ENCODE data around the gene SLC30A1. TPM values are rescaled to one million over a fixed set of nuclear protein-coding genes. Genes with fewer than 3 reads are reported as not detected.
"Not testable (repeated sequence)": the region's sequence is repeated elsewhere in the genome, so short reads cannot be mapped to it uniquely, and the experiment has no call there.

Gene SLC30A1, protein sequence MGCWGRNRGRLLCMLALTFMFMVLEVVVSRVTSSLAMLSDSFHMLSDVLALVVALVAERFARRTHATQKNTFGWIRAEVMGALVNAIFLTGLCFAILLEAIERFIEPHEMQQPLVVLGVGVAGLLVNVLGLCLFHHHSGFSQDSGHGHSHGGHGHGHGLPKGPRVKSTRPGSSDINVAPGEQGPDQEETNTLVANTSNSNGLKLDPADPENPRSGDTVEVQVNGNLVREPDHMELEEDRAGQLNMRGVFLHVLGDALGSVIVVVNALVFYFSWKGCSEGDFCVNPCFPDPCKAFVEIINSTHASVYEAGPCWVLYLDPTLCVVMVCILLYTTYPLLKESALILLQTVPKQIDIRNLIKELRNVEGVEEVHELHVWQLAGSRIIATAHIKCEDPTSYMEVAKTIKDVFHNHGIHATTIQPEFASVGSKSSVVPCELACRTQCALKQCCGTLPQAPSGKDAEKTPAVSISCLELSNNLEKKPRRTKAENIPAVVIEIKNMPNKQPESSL
- 1 to 10 TPM; 1.5 to 5.2 (median 3.0) TPM for total RNA-seq
- 1 to 10 TPM in 1 of 3 donors, under 1 TPM in 2; 0.35 to 1.8 (median 0.63) TPM for polyA plus RNA-seq
- long read RNA-seq, donor 1, full-length matches to known transcripts: 3 of 4 reads
- long read RNA-seq, donor 1, partial matches to known transcripts: 0 of 4 reads
- long read RNA-seq, donor 1, other reads (novel, unspliced or antisense): 1 of 4 reads
- long read RNA-seq, donor 2, full-length matches to known transcripts: 6 of 6 reads
- long read RNA-seq, donor 2, partial matches to known transcripts: 0 of 6 reads
- long read RNA-seq, donor 2, other reads (novel, unspliced or antisense): 0 of 6 reads

DNA sequence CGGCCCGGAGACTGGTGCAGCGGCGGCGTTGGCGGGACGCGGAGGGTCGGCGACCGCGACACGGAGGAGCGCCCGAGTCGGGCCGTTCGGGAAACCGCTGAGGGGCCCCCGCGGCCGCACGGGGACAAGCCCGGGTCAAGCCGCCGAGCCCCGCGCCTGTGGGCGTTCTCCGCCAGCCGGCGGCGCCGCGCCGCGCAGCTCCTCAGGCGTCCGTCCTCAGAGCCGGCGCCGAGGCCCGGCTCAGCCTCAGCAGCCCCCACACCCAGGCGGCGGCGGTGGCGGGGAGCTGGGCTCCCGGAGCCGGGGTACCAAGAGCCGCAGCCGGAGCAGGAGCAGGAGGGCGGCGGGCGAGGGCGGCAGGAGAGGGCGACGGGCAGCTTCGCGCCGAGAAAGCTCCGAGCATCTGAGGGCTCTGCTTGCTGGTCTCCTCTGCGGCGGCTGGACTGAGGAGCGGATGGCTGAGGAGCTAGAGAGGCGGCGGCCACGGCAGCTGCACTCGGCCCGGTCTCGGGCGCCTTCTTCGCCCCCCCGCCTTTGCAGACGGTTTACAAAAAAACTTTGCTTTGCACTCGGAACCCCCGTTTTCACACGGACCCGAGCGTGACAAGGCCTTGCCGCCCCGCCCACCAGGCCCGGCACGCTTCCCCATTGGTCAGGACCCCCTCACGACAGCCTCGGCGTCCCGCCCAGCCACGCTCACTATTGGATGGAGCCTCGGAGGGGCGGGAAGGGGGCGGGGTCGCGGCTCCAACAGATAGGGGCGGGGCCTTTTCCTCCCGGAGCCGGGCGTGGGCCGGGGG is at the start of gene SLC30A1:
Gene SLC30A1 (minus strand): TSS at position 522 of the 800 bp plus-strand sequence. CDS start 549 bp downstream, outside the sequence.
- Histone ChIP-seq H3K4me3 (peak within 1 kb of the TSS; percentile 97), H3K27ac (peak within 1 kb of the TSS; percentile 83), H3K4me1 (peaks cover 19% of the 10 kb centered on the region), H3K36me3 (ENCODE audit: insufficient read depth in 1 of 2, low read depth in 1 of 2) (peaks cover 0 to 21% of the 10 kb centered on the region in 2 donors), H3K27me3 (ENCODE audit: insufficient read depth in 3 of 3, low read length in 2 of 3) (no peaks in the 10 kb centered on the region), H3K9me3 (no peaks in the 10 kb centered on the region)
- DNase-seq (peak; percentile 99 to 100), ATAC-seq (peak; percentile 97 to 99 (median 98))
- TF ChIP-seq CTCF (IDR thresholded peaks at IDR 0.05): no peak
- intact Hi-C loops (cut with DNase I): loop anchor here (5.0 kb wide), 2 partner anchors 33 to 73 kb away; no protein-coding TSS in a partner anchor
- 0% methylated on average over 59 to 98 of the region's 98 CpGs for WGBS, 3 donors

- 50 to 66% (median 50%) methylated on average over 4 of the region's 4 CpGs for WGBS, 3 donors
- H3K27ac ChIP-seq: no peak overlapping the region
- no peaks in the 10 kb centered on the region for H3K36me3 ChIP-seq (ENCODE audit: insufficient read depth in 1 of 2, low read depth in 1 of 2)
- no peaks in the 10 kb centered on the region for H3K27me3 ChIP-seq (ENCODE audit: insufficient read depth in 3 of 3, low read length in 2 of 3)
- no peak for TF ChIP-seq CTCF (IDR thresholded peaks at IDR 0.05)
- H3K4me3 ChIP-seq: no peak overlapping the region
- DNase-seq (no peak), ATAC-seq (no peak)
- no peaks in the 10 kb centered on the region for H3K4me1 ChIP-seq
- no peaks in the 10 kb centered on the region for H3K9me3 ChIP-seq
- intact Hi-C loops (cut with DNase I): no loop called here
These were observed 49.5 kb upstream of the SLC30A1 start for GRCh38 chr1:211628417-211628816.

DNA sequence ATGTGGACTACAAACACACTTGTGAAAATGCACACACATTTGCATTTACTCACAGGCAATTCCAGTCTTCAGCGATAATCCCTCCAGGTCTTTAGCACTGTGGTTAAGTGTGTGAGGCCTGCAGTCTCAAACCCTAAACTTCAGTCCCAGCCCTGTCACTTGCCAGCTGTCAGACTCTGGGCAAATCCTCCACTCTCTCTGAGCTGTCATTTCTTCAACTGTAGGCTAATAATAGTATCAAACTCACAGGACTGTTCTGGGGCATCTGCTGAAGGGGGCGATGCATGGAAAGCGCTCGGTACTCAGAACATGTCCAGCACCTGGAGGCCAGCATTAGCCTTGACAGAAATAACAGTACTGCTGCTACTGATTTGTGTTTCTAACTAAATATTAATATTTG is 48.3 kb upstream of the SLC30A1 start:
- Histone ChIP-seq H3K27ac (no peak overlapping the region), H3K4me1 (no peaks in the 10 kb centered on the region), H3K27me3 (ENCODE audit: insufficient read depth in 3 of 3, low read length in 2 of 3) (no peaks in the 10 kb centered on the region), H3K36me3 (ENCODE audit: insufficient read depth in 1 of 2, low read depth in 1 of 2) (no peaks in the 10 kb centered on the region), H3K9me3 (no peaks in the 10 kb centered on the region), H3K4me3 (no peak overlapping the region)
- TF ChIP-seq CTCF (IDR thresholded peaks at IDR 0.05): no peak
- intact Hi-C loops (cut with DNase I): no loop called here
- WGBS, 3 donors: 64 to 71% (median 65%) methylated on average over 4 of the region's 4 CpGs
- ATAC-seq: peak in 1 of 4 donors; percentile 50
- DNase-seq: no peak

DNA sequence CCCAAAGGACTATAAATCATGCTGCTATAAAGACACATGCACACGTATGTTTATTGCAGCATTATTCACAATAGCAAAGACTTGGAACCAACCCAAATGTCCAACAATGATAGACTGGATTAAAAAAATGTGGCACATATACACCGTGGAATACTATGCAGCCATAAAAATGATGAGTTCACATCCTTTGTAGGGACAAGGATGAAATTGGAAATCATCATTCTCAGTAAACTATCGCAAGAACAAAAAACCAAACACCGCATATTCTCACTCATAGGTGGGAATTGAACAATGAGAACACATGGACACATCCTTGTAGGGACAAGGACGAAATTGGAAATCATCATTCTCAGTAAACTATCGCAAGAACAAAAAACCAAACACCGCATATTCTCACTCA is 46.9 kb upstream of the SLC30A1 start:
- WGBS, 3 donors: 94 to 98% (median 96%) methylated on average over 6 of the region's 7 CpGs

More for the DNA sequence above, 46.9 kb upstream of the SLC30A1 start:
- H3K27me3 ChIP-seq (ENCODE audit: insufficient read depth in 3 of 3, low read length in 2 of 3); H3K9me3 ChIP-seq; DNase-seq; H3K4me1 ChIP-seq; ATAC-seq; intact Hi-C loops (cut with DNase I); H3K27ac ChIP-seq; H3K4me3 ChIP-seq; H3K36me3 ChIP-seq (ENCODE audit: insufficient read depth in 1 of 2, low read depth in 1 of 2): not testable (repeated sequence)
